ENCODE measurements around the gene PARD3B.

The PARD3B gene

DNA sequence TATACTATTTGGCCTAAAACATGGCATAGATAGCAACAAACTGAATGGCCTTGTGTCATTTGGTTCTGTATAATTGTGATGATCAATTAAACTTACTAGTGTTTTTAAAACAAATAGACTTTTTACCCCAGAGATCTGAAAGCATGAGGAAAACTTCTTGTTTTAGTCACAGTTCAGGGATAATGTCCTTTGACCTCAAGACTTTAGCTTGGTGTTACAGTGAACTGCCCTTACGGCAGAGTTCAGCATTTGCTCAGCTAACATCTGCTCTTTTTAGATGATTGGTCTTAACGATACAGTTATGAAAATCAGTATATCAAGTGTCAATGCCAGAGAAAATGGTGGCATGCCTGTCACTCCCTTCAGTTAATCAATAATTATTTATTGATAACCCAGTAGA lies 429.2 kb downstream of the PARD3B start:
- DNase-seq (ENCODE audit: low read depth in 1 of 2, low spot score in 1 of 2), result no peak
- Histone ChIP-seq H3K27ac (replicated peaks) (no peak overlapping the region), H3K27me3 (ENCODE audit: insufficient read depth, poor library complexity, severe bottlenecking) (no peaks in the 10 kb centered on the region), H3K4me3 (replicated peaks; ENCODE audit: insufficient read depth, low read length) (no peak overlapping the region)
- TF ChIP-seq POLR2AphosphoS5 (IDR thresholded peaks at IDR 0.05; ENCODE audit: low read depth) (no peak), GABPA (IDR thresholded peaks at IDR 0.05; ENCODE audit: low read depth) (no peak), SPI1 (IDR thresholded peaks at IDR 0.05; ENCODE audit: borderline replicate concordance, low read depth) (no peak)
- TF ChIP-seq, protein P1, sequence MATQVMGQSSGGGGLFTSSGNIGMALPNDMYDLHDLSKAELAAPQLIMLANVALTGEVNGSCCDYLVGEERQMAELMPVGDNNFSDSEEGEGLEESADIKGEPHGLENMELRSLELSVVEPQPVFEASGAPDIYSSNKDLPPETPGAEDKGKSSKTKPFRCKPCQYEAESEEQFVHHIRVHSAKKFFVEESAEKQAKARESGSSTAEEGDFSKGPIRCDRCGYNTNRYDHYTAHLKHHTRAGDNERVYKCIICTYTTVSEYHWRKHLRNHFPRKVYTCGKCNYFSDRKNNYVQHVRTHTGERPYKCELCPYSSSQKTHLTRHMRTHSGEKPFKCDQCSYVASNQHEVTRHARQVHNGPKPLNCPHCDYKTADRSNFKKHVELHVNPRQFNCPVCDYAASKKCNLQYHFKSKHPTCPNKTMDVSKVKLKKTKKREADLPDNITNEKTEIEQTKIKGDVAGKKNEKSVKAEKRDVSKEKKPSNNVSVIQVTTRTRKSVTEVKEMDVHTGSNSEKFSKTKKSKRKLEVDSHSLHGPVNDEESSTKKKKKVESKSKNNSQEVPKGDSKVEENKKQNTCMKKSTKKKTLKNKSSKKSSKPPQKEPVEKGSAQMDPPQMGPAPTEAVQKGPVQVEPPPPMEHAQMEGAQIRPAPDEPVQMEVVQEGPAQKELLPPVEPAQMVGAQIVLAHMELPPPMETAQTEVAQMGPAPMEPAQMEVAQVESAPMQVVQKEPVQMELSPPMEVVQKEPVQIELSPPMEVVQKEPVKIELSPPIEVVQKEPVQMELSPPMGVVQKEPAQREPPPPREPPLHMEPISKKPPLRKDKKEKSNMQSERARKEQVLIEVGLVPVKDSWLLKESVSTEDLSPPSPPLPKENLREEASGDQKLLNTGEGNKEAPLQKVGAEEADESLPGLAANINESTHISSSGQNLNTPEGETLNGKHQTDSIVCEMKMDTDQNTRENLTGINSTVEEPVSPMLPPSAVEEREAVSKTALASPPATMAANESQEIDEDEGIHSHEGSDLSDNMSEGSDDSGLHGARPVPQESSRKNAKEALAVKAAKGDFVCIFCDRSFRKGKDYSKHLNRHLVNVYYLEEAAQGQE (IDR thresholded peaks at IDR 0.05; ENCODE audit: insufficient replicate concordance, low read depth), result no peak
- TF ChIP-seq, protein P2, sequence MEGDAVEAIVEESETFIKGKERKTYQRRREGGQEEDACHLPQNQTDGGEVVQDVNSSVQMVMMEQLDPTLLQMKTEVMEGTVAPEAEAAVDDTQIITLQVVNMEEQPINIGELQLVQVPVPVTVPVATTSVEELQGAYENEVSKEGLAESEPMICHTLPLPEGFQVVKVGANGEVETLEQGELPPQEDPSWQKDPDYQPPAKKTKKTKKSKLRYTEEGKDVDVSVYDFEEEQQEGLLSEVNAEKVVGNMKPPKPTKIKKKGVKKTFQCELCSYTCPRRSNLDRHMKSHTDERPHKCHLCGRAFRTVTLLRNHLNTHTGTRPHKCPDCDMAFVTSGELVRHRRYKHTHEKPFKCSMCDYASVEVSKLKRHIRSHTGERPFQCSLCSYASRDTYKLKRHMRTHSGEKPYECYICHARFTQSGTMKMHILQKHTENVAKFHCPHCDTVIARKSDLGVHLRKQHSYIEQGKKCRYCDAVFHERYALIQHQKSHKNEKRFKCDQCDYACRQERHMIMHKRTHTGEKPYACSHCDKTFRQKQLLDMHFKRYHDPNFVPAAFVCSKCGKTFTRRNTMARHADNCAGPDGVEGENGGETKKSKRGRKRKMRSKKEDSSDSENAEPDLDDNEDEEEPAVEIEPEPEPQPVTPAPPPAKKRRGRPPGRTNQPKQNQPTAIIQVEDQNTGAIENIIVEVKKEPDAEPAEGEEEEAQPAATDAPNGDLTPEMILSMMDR (IDR thresholded peaks at IDR 0.05; ENCODE audit: insufficient read depth, low read length), result no peak

DNA sequence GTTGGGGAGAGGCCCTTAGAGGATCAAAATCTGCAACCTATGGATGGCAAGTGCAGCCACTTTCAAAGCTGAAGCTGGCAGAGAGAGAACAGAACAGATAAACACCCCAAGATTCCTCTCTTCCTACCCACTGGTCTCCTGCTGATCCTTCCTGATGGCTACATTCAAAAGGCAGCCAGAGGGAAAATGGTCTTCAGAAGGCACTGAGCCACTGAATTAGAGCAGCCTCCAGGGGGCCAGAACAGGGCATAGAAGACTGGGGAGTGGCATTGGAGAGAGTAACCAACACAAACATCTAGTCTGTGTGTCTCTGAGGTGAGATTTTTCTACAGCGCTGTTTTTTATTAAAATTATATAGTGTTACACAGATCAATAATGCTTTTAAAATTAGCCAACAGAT lies 432.6 kb downstream of the PARD3B start:
- Histone ChIP-seq H3K27ac (replicated peaks) (no peak overlapping the region), H3K4me3 (replicated peaks; ENCODE audit: insufficient read depth, low read length) (no peak overlapping the region), H3K27me3 (ENCODE audit: insufficient read depth, poor library complexity, severe bottlenecking) (no peaks in the 10 kb centered on the region)
- no peak for DNase-seq (ENCODE audit: low read depth in 1 of 2, low spot score in 1 of 2)
- no peak for TF ChIP-seq GABPA (IDR thresholded peaks at IDR 0.05; ENCODE audit: low read depth)
- no peak for TF ChIP-seq POLR2AphosphoS5 (IDR thresholded peaks at IDR 0.05; ENCODE audit: low read depth)
- TF ChIP-seq, protein P2 (IDR thresholded peaks at IDR 0.05; ENCODE audit: insufficient read depth, low read length), result no peak
- TF ChIP-seq, protein P1 (IDR thresholded peaks at IDR 0.05; ENCODE audit: insufficient replicate concordance, low read depth), result no peak
- TF ChIP-seq SPI1 (IDR thresholded peaks at IDR 0.05; ENCODE audit: borderline replicate concordance, low read depth), result no peak

DNA sequence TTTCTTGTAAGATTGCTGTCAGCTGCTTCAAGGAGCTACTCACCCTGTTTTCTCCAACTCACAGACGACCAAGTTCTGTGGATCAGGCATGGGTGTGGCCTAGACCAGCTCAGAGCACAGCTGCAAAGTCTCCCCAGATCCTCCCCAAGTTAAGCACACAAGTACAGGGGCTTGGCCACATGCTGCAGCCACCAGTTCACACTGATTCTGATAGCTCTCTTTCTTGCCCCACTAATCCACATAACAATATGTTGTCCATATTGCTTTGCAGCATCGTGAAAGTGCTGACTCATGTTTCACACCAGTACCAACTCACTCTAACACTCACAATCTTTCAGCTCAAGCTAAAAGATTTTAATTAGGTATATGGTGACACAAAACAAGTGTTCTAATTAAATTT lies 437.0 kb downstream of the PARD3B start:
- H3K27ac ChIP-seq (replicated peaks), result no peak overlapping the region
- TF ChIP-seq GABPA (IDR thresholded peaks at IDR 0.05; ENCODE audit: low read depth) (no peak), POLR2AphosphoS5 (IDR thresholded peaks at IDR 0.05; ENCODE audit: low read depth) (no peak), SPI1 (IDR thresholded peaks at IDR 0.05; ENCODE audit: borderline replicate concordance, low read depth) (no peak)
- DNase-seq (ENCODE audit: low read depth in 1 of 2, low spot score in 1 of 2), result no peak
- H3K4me3 ChIP-seq (replicated peaks; ENCODE audit: insufficient read depth, low read length), result no peak overlapping the region
- H3K27me3 ChIP-seq (ENCODE audit: insufficient read depth, poor library complexity, severe bottlenecking), result no peaks in the 10 kb centered on the region

DNA sequence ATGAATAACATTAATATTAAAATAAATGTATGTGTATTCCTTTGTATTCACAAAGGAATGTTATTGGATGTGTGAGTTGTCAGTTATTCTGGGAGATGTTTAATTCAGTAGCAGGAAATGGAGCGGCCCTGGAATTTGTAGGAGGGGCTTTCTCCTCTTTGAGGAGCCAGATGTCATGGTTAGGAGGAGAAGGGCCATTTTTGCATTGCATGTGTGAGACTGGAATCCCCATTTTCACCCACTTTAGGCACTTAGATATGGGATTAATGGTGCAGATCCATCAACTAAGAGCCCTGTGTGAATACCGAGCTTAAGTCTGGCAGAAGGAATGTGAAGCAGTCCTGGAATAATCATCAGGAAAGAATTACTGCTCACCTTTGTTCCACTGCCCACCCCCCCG lies 439.2 kb downstream of the PARD3B start:
- DNase-seq (ENCODE audit: low read depth in 1 of 2, low spot score in 1 of 2), result no peak
- Histone ChIP-seq H3K27ac (replicated peaks) (no peak overlapping the region), H3K4me3 (replicated peaks; ENCODE audit: insufficient read depth, low read length) (no peak overlapping the region), H3K27me3 (ENCODE audit: insufficient read depth, poor library complexity, severe bottlenecking) (no peaks in the 10 kb centered on the region)
- TF ChIP-seq SPI1 (IDR thresholded peaks at IDR 0.05; ENCODE audit: borderline replicate concordance, low read depth) (no peak), GABPA (IDR thresholded peaks at IDR 0.05; ENCODE audit: low read depth) (no peak), POLR2AphosphoS5 (IDR thresholded peaks at IDR 0.05; ENCODE audit: low read depth) (no peak)
- TF ChIP-seq, protein P1 (IDR thresholded peaks at IDR 0.05; ENCODE audit: insufficient replicate concordance, low read depth), result no peak
- TF ChIP-seq, protein P2 (IDR thresholded peaks at IDR 0.05; ENCODE audit: insufficient read depth, low read length), result no peak
